GM18909 (cell line): Measurements from ENCODE around the gene OR5B3.
"Not testable (repeated sequence)": the region's sequence is repeated elsewhere in the genome, so short reads cannot be mapped to it uniquely, and the experiment has no call there.

Experiments used
- ATAC-seq: cut with Tn5 transposase; IDR thresholded peaks from one replicate; pipeline ENCODE4 v1.9.1; 2021; ENCODE audit warnings: mild to moderate bottlenecking; ENCODE audit not compliant: unreplicated experiment, poor library complexity

The OR5B3 gene

DNA sequence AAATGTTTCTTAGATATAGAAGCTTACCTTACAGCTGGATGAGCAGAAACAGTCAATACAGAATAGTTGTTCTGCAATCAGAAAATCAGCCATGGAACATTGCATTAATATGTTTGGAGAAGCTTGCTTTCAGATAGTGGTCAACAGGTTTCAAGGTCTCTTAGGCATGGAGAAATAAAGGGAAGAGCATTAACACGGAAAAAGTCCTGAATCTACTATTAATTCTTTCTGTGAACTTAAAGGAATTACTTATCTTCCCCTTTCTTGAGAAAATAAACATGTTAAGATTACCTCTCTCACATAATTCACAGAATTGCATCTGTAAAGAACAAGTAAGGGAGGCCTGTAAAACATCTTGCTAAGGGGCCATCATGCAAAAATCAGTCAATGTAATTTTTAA, at the start of gene OR5B3:
TSS of gene OR5B3 (minus strand) at position 101 of the 400 bp plus-strand sequence. CDS start 3,465 bp downstream, outside the sequence.
- no peak for ATAC-seq

DNA sequence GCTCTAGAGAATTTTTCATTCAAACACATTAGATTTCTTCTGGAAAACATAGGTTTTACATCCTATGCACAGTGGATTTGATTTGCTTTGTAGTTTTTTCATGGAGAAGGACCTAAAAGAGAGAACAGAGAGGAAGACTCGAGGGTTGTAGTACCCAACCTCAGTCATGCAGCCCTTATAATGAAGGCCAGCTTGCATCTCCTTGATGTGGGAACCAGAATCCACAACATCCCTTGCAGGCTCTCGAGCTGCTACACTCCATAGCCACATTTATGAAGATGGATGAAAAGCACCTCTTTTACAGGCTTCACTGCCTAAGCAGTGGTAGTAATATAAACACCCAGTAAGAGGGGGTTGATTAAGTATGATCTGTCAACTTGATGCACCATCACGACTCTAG, 44.9 kb upstream of the OR5B3 start:
- no peak for ATAC-seq

- no peak for ATAC-seq
Measured at GRCh38 chr11:58446294-58446693, 39.6 kb upstream of the OR5B3 start.

DNA sequence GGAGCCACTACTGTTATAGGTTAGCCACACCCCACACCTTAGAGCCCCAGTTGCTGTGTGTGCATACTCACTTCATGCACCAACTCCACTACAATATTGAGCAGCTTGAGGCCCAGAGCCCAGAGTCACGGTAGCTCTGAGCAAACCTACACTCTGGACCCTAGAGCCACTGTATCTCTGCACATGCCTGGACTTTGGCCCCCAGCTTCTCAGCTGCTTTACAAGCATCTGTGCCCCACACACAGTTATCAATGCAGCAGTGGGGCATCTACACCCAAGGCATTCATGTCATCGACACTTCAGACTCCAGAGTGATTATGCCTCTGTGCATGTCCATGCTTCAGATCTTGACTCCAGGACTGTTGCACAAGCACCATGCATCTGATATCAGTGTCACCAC, 37.6 kb upstream of the OR5B3 start:
- no peak for ATAC-seq

- no peak for ATAC-seq
Measured at GRCh38 chr11:58442136-58442535, 35.5 kb upstream of the OR5B3 start, which contains the start of gene OR5B12. OR5B12 (minus strand) TSS chr11:58442236; CDS start chr11:58440151, 2,085 bp downstream.

- ATAC-seq: no peak
Measured at GRCh38 chr11:58438486-58438885, 31.8 kb upstream of the OR5B3 start.

DNA sequence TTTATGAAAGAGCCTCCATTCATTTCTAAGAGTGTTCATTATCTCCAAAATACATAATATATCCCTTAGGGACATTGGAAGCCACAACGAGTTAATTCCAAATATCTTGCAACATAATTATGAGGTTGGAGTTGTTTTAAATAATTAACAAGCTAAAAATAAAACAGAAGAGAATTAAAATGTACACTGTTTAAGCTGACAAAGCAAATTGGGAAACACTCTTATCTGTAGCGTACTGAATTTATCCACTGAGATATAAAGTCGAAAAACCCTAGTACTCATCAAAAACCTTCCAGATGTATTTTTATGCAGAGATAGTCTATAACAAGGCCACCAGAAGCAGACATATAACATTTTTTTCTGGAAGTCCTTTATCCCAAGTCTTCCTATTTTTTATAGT, 27.5 kb upstream of the OR5B3 start:
- no peak for ATAC-seq

DNA sequence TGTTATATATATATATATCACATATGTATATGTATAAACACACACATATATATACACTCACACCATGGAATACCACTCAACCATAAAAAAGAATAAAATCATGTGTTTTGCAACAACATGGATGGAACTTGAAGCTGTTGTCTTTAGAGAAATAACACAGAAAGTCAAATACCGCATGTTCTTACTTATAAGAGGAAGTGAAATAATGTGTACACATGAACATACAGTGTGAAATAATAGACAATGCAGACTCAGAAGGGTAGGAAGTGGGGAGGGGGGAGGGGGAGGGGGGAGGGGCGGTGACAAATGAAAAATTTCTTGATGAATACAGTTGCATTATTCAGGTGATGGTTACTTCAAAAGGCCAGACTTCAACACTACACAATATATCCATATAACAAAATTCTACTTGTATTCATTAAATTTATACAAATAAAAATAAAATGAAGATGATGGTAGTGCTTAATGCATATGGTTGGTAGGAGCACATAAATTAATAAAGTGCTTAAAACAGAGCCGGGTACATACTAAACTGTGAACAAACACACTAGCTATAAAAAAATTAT, 27.0 kb upstream of the OR5B3 start:
- peak; percentile 72 for ATAC-seq

DNA sequence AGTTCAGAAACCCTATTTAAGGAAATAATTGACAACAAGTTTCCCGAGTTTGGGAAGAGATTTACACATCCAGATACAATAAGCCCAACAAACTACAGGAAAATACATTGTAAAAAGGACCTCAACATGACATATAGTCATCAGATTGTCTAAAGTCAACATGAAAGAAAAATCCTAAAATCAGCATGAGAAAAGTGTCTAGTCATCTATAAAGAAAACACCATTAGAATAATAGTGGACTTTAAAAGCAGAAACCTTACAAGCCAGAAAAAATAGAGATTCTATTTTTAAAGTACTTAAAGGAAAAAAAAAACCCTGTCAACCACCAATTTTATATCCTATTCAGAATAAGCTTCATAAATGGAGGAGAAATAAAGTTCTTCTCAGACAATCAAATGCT, 22.6 kb upstream of the OR5B3 start:
- no peak for ATAC-seq

DNA sequence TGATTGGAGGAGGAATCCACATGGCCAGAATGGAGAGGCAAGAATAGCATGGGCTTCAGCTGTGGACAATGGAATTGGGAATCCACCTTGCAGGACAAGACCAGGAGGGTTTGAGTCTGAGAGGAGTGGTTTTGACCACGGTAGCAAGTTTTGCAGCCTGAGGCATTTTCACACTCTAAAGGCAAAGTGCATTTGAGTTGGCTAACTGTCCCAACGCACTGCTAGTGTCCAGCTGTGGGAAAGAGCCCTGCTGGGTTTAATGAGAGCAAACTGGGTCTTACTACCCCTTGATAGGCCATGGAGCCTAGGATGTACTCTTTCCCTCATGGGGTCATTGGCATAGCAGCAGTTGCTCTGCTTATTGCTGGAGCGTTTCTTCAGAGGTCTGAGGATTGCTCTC, 21.3 kb upstream of the OR5B3 start, which contains the start of gene OR5B2:
TSS of gene OR5B2 (minus strand) at position 101 of the 400 bp plus-strand sequence. CDS start 4,860 bp downstream, outside the sequence.
- ATAC-seq: no peak

DNA sequence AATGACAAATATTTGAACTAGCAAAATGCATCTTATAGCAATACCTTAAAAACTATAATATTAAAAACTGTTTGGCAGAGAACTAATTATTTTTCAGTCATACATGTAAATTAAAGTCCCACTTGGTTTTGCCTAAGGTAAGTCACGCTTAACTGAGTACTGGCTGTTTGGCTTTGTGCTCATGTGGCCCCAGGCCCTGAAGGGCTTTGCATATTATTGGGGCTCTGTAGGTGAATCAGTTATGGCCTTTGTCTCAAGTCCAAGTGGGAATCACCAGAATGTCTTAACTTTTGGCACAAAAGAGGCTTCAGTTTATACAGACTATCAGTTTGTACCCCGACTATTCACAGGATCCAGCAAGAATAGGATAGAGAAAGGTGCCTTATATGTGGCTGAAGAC, 7.1 kb downstream of the OR5B3 start:
- not testable (repeated sequence) for ATAC-seq

DNA sequence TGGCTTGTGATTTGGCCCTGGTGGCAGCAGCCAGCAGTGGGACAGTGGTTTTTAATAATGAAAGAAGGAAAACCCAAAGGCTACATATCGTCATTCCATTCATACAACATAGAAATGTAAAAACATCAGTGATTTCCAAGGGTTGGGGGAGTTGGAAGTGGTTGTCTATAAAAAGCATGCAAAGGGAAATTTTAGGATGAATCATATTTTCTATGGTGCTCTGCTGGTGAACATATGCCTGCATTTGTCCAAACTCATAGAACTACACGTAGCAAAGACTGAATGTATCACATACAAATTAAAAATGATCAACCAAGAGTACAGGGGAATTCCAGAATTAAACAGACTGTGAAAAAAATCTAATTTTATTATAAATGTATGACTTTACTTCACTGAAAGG, 11.1 kb downstream of the OR5B3 start:
- ATAC-seq: no peak

DNA sequence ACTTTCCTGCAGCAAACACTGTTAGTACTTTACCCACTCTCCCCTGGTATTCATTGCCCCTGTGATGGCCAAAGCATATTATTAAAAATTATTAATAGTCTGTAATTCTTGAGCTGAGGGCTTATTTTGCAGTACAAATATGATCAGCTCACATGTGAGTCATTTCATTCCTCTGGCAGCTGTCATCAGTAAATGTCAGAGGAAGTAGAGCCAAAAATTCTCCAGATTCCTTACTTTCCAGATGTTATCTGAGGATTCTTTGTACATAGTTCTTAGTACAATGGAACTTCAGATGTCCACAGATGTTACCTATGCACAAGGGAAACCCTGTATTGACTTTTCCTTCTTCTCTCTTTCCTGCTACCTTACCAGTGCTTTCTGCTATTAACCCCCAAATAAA, 12.5 kb downstream of the OR5B3 start:
- ATAC-seq: no peak

DNA sequence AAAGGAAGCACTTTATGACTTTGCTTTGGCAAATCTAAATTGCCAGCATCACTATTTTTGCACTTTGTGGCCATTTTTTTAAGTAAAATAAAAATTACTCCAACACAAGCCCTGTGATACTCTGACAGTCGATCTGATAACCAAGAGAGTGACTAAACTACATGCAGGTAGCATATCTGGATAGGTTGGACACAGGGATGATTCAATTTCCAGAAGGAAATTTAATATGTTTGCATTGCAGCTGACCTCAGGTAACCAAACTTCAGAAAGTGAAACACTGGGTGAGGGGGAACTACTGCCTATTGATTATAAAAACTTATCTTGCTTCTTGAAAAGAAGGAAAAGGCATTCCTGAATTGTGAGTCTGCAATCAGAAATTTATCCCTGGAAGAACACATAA, 13.9 kb downstream of the OR5B3 start:
- no peak for ATAC-seq

GRCh38 chr11:58391879-58392278, 14.8 kb downstream of the OR5B3 start:
- ATAC-seq: no peak

DNA sequence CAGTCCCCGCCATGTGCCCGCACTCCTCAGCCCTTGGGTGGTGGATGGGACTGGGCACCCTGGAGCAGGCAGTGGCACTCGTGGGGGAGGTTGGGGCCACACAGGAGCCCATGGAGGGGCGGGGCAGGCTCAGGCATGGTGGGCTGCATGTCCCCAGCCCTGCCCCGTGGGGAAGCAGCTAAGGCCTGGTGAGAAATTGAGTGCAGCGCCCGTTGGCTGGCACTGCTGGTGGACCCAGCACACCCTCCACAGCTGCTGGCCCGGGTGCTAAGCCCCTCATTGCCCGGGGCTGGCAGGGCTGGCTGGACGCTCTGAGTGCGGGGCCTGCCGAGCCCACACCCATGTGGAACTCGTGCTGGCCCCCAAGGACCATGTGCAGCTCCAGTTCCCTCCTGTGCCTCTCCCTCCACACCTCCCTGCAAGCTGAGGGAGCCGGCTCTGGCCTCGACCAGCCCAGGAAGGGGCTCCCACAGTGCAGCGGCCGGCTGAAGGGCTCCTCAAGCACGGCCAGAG, 16.1 kb downstream of the OR5B3 start:
- ATAC-seq: no peak

DNA sequence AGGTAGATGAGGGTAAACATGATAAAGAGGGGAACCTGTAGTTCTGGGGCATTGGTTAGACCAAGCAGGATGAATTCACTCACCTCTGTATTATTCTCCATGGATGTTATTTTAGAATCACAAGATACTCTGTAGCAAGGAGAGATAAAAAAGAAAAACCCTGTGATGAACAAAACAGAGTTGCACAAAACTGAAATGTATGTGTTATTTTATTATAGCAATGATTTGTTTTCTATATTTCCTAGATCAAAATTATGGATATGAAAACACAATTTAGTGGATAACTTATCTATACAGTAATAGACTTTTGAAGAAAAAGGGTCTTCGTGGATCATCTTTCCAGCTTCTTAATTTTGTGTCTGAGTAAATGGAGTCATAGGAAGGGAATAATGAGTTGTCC, 47.7 kb downstream of the OR5B3 start, which contains the start of gene OR5B17:
TSS of gene OR5B17 (minus strand) at position 101 of the 400 bp plus-strand sequence. CDS start at position 101, 0 bp downstream.
- no peak for ATAC-seq

DNA sequence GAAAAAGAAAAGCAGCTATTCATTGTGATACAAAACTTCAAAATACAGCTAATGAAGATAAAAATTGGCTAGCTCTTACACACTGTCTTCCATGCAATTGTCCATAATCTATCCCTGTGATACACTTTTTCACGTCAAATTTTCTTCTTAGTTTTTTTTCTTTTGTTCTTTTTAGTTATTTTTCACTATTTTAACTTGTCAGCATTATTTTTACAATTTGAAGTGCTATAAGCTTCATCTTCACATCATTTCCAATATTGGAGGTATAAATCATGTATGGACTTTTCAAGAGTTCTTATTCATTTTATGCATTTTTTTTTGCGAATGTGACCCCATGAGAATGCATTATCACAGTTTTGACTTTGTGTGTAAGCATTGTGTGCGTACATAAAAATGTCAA, 51.9 kb downstream of the OR5B3 start:
- ATAC-seq: no peak
